Activated naive CD8-positive, alpha-beta T cell treated with anti-CD3 and anti-CD28 coated beads, Interleukin-2, amount 50 U/mL, for 24 hours (primary cell): ENCODE results near the gene KRT74.

Experiments used
- ATAC-seq: fragments of 150-1000 bp; cut with Tn5 transposase; one replicate; pipeline ENCODE4 v1.10.0; 2021
- DNase-seq: peaks from one replicate; pipeline ENCODE4 v3.0.0; 2021
- H3K27ac Mint-ChIP-seq: one replicate; pipeline ENCODE4 v1.8.0; 2021; ENCODE audit warnings: mild to moderate bottlenecking, mixed read lengths
- H3K27me3 Mint-ChIP-seq: one replicate; pipeline ENCODE4 v1.8.0; 2021; ENCODE audit warnings: mixed read lengths
- H3K36me3 Mint-ChIP-seq: one replicate; pipeline ENCODE4 v1.8.0; 2021; ENCODE audit warnings: low read depth, mixed read lengths
- H3K4me1 Mint-ChIP-seq: one replicate; pipeline ENCODE4 v1.8.0; 2021; ENCODE audit warnings: mixed read lengths
- H3K4me3 Mint-ChIP-seq: one replicate; pipeline ENCODE4 v1.8.0; 2021; ENCODE audit warnings: mild to moderate bottlenecking, moderate library complexity, mixed read lengths
- H3K9me3 Mint-ChIP-seq: one replicate; pipeline ENCODE4 v1.8.0; 2021; ENCODE audit warnings: mixed read lengths

Gene KRT74

GRCh38 chr12:52573743-52574142, at the start of gene KRT74:
Gene KRT74 (minus strand): TSS chr12:52573843. CDS start chr12:52573777, 66 bp downstream.
- no peaks in the 10 kb centered on the region for H3K9me3 Mint-ChIP-seq
- no peak for DNase-seq
- H3K36me3 Mint-ChIP-seq = no peaks in the 10 kb centered on the region
- no peak for ATAC-seq
- H3K27me3 Mint-ChIP-seq = peaks cover 5% of the 10 kb centered on the region
- H3K4me3 Mint-ChIP-seq = no peak within 1 kb of the TSS
- no peaks in the 10 kb centered on the region for H3K4me1 Mint-ChIP-seq
- H3K27ac Mint-ChIP-seq = no peak within 1 kb of the TSS

- peaks cover 44% of the 10 kb centered on the region for H3K4me1 Mint-ChIP-seq
- no peaks in the 10 kb centered on the region for H3K27me3 Mint-ChIP-seq
- no peaks in the 10 kb centered on the region for H3K36me3 Mint-ChIP-seq
- no peak overlapping the region for H3K27ac Mint-ChIP-seq
- ATAC-seq (no peak), DNase-seq (no peak)
- H3K9me3 Mint-ChIP-seq = no peaks in the 10 kb centered on the region
- H3K4me3 Mint-ChIP-seq = no peak overlapping the region
These were observed 48.7 kb upstream of the KRT74 start for GRCh38 chr12:52622349-52622748.

- H3K36me3 Mint-ChIP-seq = no peaks in the 10 kb centered on the region
- ATAC-seq (no peak), DNase-seq (no peak)
- no peak overlapping the region for H3K27ac Mint-ChIP-seq
- H3K9me3 Mint-ChIP-seq = no peaks in the 10 kb centered on the region
- H3K4me1 Mint-ChIP-seq = peaks cover 56% of the 10 kb centered on the region
- no peak overlapping the region for H3K4me3 Mint-ChIP-seq
- H3K27me3 Mint-ChIP-seq = no peaks in the 10 kb centered on the region
These were observed 45.2 kb upstream of the KRT74 start for GRCh38 chr12:52618866-52619265.

- Mint-ChIP-seq H3K4me1 (peaks cover 63% of the 10 kb centered on the region), H3K4me3 (no peak within 1 kb of the TSS), H3K27me3 (no peaks in the 10 kb centered on the region), H3K27ac (no peak within 1 kb of the TSS), H3K36me3 (no peaks in the 10 kb centered on the region), H3K9me3 (no peaks in the 10 kb centered on the region)
- no peak for DNase-seq
- no peak for ATAC-seq
These were observed 44.6 kb upstream of the KRT74 start, which contains the start of gene KRT73 for GRCh38 chr12:52618216-52618615. Gene KRT73 (minus strand): TSS chr12:52618559. CDS start chr12:52618524, 35 bp downstream.

- DNase-seq = no peak
- no peak for ATAC-seq
- Mint-ChIP-seq H3K36me3 (no peaks in the 10 kb centered on the region), H3K4me1 (peaks cover 69% of the 10 kb centered on the region), H3K9me3 (no peaks in the 10 kb centered on the region), H3K27me3 (no peaks in the 10 kb centered on the region), H3K4me3 (no peak overlapping the region), H3K27ac (peak overlapping the region; percentile 53)
These were observed 43.8 kb upstream of the KRT74 start for GRCh38 chr12:52617403-52617785.

- no peak for ATAC-seq
- no peak for DNase-seq
- Mint-ChIP-seq H3K4me3 (no peak overlapping the region), H3K27ac (peak overlapping the region; percentile 53), H3K4me1 (peaks cover 74% of the 10 kb centered on the region), H3K27me3 (no peaks in the 10 kb centered on the region), H3K9me3 (no peaks in the 10 kb centered on the region), H3K36me3 (no peaks in the 10 kb centered on the region)
These were observed 43.2 kb upstream of the KRT74 start for GRCh38 chr12:52616680-52617402.

GRCh38 chr12:52615912-52616311, 42.3 kb upstream of the KRT74 start:
- H3K4me3 Mint-ChIP-seq = no peak overlapping the region
- peak overlapping the region; percentile 91 for H3K27ac Mint-ChIP-seq
- DNase-seq (no peak), ATAC-seq (peak; percentile 20)
- no peaks in the 10 kb centered on the region for H3K27me3 Mint-ChIP-seq
- no peaks in the 10 kb centered on the region for H3K36me3 Mint-ChIP-seq
- H3K4me1 Mint-ChIP-seq = peaks cover 75% of the 10 kb centered on the region
- no peaks in the 10 kb centered on the region for H3K9me3 Mint-ChIP-seq

GRCh38 chr12:52615208-52615868, 41.7 kb upstream of the KRT74 start:
- peak overlapping the region; percentile 91 for H3K27ac Mint-ChIP-seq
- no peaks in the 10 kb centered on the region for H3K9me3 Mint-ChIP-seq
- H3K27me3 Mint-ChIP-seq = no peaks in the 10 kb centered on the region
- no peak overlapping the region for H3K4me3 Mint-ChIP-seq
- DNase-seq = peak; percentile 41
- H3K4me1 Mint-ChIP-seq = peaks cover 74% of the 10 kb centered on the region
- no peaks in the 10 kb centered on the region for H3K36me3 Mint-ChIP-seq
- peak; percentile 87 for ATAC-seq

- no peaks in the 10 kb centered on the region for H3K27me3 Mint-ChIP-seq
- no peak overlapping the region for H3K27ac Mint-ChIP-seq
- H3K4me1 Mint-ChIP-seq = peaks cover 79% of the 10 kb centered on the region
- DNase-seq = no peak
- no peak overlapping the region for H3K4me3 Mint-ChIP-seq
- H3K36me3 Mint-ChIP-seq = no peaks in the 10 kb centered on the region
- H3K9me3 Mint-ChIP-seq = no peaks in the 10 kb centered on the region
- ATAC-seq = peak; percentile 2
These were observed 41.0 kb upstream of the KRT74 start for GRCh38 chr12:52614381-52615207.

- H3K9me3 Mint-ChIP-seq = no peaks in the 10 kb centered on the region
- ATAC-seq (no peak), DNase-seq (no peak)
- H3K4me3 Mint-ChIP-seq = no peak overlapping the region
- no peaks in the 10 kb centered on the region for H3K36me3 Mint-ChIP-seq
- H3K27ac Mint-ChIP-seq = no peak overlapping the region
- no peaks in the 10 kb centered on the region for H3K27me3 Mint-ChIP-seq
- H3K4me1 Mint-ChIP-seq = peaks cover 87% of the 10 kb centered on the region
These were observed 39.9 kb upstream of the KRT74 start for GRCh38 chr12:52613384-52614030.

- DNase-seq (no peak), ATAC-seq (no peak)
- Mint-ChIP-seq H3K9me3 (no peaks in the 10 kb centered on the region), H3K36me3 (no peaks in the 10 kb centered on the region), H3K27me3 (no peaks in the 10 kb centered on the region), H3K4me3 (no peak overlapping the region), H3K27ac (no peak overlapping the region), H3K4me1 (peaks cover 94% of the 10 kb centered on the region)
These were observed 39.1 kb upstream of the KRT74 start for GRCh38 chr12:52612431-52613383.

GRCh38 chr12:52611080-52611468, 37.4 kb upstream of the KRT74 start:
- Mint-ChIP-seq H3K9me3 (no peaks in the 10 kb centered on the region), H3K27ac (no peak overlapping the region), H3K36me3 (no peaks in the 10 kb centered on the region), H3K27me3 (no peaks in the 10 kb centered on the region), H3K4me3 (no peak overlapping the region), H3K4me1 (peaks cover 92% of the 10 kb centered on the region)
- ATAC-seq (no peak), DNase-seq (no peak)

GRCh38 chr12:52608826-52609630, 35.4 kb upstream of the KRT74 start:
- Mint-ChIP-seq H3K9me3 (no peaks in the 10 kb centered on the region), H3K4me3 (no peak overlapping the region), H3K27me3 (no peaks in the 10 kb centered on the region), H3K36me3 (no peaks in the 10 kb centered on the region), H3K4me1 (peaks cover 90% of the 10 kb centered on the region), H3K27ac (no peak overlapping the region)
- DNase-seq (no peak), ATAC-seq (no peak)
